Stimulated activated CD8-positive, alpha-beta memory T cell treated with anti-CD3 and anti-CD28 coated beads, Interleukin-4, amount 100 ng/mL, for 1 hour (primary cell): Measurements from ENCODE around the gene CEP120.
"Not testable (repeated sequence)": the region's sequence is repeated elsewhere in the genome, so short reads cannot be mapped to it uniquely, and the experiment has no call there.

Experiments used
- DNase-seq, 2 donors: peaks; one replicate each; pipeline ENCODE4 v3.0.0-alpha.2; 2020; ENCODE audit warnings: low read depth in 2 of 2, low spot score in 1 of 2

Gene CEP120

GRCh38 chr5:123423278-123424149, at the start of gene CEP120:
CEP120 (minus strand) TSS chr5:123423403; CDS start chr5:123422998, 405 bp downstream.
- DNase-seq: peak; percentile 89 to 97

- DNase-seq: no peak
Observed at GRCh38 chr5:123472150-123472924, 49.1 kb upstream of the CEP120 start.

- no peak for DNase-seq
Observed at GRCh38 chr5:123471385-123471784, 48.2 kb upstream of the CEP120 start.

GRCh38 chr5:123466839-123467238, 43.6 kb upstream of the CEP120 start:
- not testable (repeated sequence) for DNase-seq

GRCh38 chr5:123460296-123460729, 37.1 kb upstream of the CEP120 start:
- no peak for DNase-seq

- DNase-seq: not testable (repeated sequence)
Observed at GRCh38 chr5:123458994-123459393, 35.8 kb upstream of the CEP120 start.

- no peak for DNase-seq
Observed at GRCh38 chr5:123456242-123456641, 33.0 kb upstream of the CEP120 start.

GRCh38 chr5:123455640-123456039, 32.4 kb upstream of the CEP120 start:
- no peak for DNase-seq

GRCh38 chr5:123455095-123455494, 31.9 kb upstream of the CEP120 start:
- no peak for DNase-seq

- DNase-seq: no peak
Observed at GRCh38 chr5:123454259-123454911, 31.2 kb upstream of the CEP120 start.

- DNase-seq: no peak
Observed at GRCh38 chr5:123452401-123452800, 29.2 kb upstream of the CEP120 start.

GRCh38 chr5:123451047-123451446, 27.8 kb upstream of the CEP120 start:
- DNase-seq: no peak

GRCh38 chr5:123450640-123451039, 27.4 kb upstream of the CEP120 start:
- no peak for DNase-seq

GRCh38 chr5:123450114-123450513, 26.9 kb upstream of the CEP120 start:
- no peak for DNase-seq

- DNase-seq: no peak
Observed at GRCh38 chr5:123449424-123449974, 26.3 kb upstream of the CEP120 start.

GRCh38 chr5:123448743-123449142, 25.5 kb upstream of the CEP120 start:
- DNase-seq: no peak

- DNase-seq: no peak
Observed at GRCh38 chr5:123448017-123448617, 24.9 kb upstream of the CEP120 start.

GRCh38 chr5:123444016-123444415, 20.8 kb upstream of the CEP120 start:
- no peak for DNase-seq

- no peak for DNase-seq
Observed at GRCh38 chr5:123441408-123441807, 18.2 kb upstream of the CEP120 start.

- no peak for DNase-seq
Observed at GRCh38 chr5:123440456-123441181, 17.4 kb upstream of the CEP120 start.
